C4-2B (cell line): Measurements from ENCODE around the gene IFFO2.

ENCODE experiments used
- ZFX ChIP-seq: fragments of 450-650 bp; IDR thresholded peaks from 2 replicates; pipeline ENCODE4 v1.6.1; 2017
- TF ChIP-seq, protein P1 (sequence below): fragments of 450-650 bp; conservative IDR thresholded peaks from 2 replicates; pipeline ENCODE4 v1.5.1; 2017; ENCODE audit warnings: mild to moderate bottlenecking

- TF ChIP-seq, protein P1, sequence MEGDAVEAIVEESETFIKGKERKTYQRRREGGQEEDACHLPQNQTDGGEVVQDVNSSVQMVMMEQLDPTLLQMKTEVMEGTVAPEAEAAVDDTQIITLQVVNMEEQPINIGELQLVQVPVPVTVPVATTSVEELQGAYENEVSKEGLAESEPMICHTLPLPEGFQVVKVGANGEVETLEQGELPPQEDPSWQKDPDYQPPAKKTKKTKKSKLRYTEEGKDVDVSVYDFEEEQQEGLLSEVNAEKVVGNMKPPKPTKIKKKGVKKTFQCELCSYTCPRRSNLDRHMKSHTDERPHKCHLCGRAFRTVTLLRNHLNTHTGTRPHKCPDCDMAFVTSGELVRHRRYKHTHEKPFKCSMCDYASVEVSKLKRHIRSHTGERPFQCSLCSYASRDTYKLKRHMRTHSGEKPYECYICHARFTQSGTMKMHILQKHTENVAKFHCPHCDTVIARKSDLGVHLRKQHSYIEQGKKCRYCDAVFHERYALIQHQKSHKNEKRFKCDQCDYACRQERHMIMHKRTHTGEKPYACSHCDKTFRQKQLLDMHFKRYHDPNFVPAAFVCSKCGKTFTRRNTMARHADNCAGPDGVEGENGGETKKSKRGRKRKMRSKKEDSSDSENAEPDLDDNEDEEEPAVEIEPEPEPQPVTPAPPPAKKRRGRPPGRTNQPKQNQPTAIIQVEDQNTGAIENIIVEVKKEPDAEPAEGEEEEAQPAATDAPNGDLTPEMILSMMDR: no peak
- TF ChIP-seq ZFX: no peak
Observed at GRCh38 chr1:18895317-18895716, 61.2 kb downstream of the IFFO2 start.
